GM12872 (cell line): Measurements from ENCODE around the gene DSTN.
A peak's percentile ranks its signal among the peaks of the same experiment; 100 is the strongest.

ENCODE experiments used
- TF ChIP-seq, protein P1 (sequence below): IDR thresholded peaks from 3 replicates; pipeline ENCODE4 v1.5.1; 2011; ENCODE audit warnings: low read depth, mild to moderate bottlenecking, low read length, moderate library complexity; ENCODE audit not compliant: insufficient read depth

DSTN gene

DNA sequence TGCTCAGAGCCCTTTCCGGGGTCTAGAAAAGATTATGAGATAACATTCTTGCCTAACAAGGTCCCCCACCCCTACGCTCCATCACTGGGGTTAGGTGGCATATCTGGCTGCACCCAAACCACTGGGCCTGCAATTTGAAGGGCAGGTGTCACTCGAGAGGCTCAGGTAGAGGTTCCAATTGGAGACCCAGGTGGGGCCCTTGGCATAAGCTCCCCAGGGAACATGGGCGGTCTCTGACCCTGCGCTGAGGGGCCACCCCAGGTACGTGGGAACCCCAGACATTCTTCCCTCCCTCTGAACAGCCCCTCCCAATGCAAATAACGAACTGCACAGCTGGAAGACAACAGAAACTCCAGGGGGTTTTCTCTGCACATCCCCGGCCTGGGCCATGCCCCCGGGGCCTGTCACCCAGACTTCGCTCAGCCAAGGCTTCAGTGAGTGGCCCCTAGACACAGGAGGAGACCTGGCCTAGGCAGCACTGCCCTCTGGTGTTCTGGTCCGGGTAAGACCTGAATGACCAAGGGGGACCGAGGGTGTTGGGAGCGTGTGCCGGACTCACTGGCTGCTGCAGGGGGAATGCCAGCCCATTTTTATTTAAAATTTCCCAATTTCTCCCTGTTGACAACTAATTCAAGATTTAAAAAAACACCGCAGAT lies 47.5 kb downstream of the DSTN start:
- TF ChIP-seq, protein P1, sequence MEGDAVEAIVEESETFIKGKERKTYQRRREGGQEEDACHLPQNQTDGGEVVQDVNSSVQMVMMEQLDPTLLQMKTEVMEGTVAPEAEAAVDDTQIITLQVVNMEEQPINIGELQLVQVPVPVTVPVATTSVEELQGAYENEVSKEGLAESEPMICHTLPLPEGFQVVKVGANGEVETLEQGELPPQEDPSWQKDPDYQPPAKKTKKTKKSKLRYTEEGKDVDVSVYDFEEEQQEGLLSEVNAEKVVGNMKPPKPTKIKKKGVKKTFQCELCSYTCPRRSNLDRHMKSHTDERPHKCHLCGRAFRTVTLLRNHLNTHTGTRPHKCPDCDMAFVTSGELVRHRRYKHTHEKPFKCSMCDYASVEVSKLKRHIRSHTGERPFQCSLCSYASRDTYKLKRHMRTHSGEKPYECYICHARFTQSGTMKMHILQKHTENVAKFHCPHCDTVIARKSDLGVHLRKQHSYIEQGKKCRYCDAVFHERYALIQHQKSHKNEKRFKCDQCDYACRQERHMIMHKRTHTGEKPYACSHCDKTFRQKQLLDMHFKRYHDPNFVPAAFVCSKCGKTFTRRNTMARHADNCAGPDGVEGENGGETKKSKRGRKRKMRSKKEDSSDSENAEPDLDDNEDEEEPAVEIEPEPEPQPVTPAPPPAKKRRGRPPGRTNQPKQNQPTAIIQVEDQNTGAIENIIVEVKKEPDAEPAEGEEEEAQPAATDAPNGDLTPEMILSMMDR = peak; percentile 70

- TF ChIP-seq, protein P1 = no peak
Observed at GRCh38 chr20:17617868-17618672, 48.2 kb downstream of the DSTN start.

DNA sequence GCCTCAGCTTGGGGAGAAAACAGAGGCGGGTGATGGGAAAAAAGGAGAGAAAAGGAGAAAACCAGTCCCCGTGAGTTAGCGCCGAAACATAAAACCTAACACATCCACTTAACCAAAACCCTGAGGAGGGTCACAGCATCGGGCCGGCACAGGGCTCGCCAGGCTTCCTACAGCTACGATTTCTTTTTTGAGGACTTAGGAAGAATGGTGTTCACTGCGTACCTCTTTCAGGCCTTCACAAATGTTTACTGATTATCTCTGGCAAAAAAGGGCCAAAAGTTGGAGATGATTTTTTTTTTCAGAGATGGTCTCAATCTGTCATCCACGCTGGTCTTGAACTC lies 48.8 kb downstream of the DSTN start:
- TF ChIP-seq, protein P1 = no peak

GRCh38 chr20:17619351-17620093 lies 49.6 kb downstream of the DSTN start:
- TF ChIP-seq, protein P1 = no peak

DNA sequence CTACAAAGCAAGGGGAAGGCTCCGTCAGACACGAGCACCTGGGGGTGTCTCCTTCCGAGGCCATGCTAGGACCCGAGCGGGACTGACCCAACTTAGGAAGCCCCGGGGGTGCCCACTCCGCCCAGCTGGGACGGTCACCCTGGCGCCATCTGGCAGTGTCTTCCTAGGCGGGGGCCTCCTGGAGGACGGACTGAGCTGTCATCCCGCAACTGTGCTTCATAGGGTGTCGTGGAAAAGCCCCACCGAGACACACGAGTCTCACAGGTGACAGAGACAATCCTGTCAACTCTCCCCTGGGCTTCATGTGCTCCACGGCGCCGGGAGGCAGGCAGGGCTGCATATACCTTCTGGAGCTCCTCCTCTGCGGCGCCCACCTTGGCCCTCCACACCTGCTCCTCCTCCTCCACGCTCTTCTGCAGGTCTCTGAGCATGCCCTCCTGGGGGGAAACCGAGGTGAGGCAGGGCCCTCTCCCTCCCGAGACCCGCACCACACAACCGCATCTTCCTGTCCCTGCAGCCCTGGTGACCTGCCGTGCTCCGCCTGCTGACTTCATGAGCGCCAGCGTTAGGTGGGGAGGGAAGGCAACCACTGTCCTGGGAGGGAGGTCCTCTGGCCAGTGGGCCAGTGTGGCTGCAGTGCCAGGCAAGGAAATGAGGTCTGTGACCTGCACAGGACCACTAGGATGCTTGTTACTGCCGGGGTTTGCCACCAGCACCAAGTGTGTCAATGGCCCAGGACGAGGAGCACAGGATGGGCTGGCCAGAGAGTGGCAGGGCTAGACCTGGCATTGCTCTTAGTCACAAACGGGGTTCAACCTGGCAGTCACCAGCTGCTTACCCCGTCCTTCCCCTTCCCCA lies 50.7 kb downstream of the DSTN start:
- TF ChIP-seq, protein P1 = no peak

DNA sequence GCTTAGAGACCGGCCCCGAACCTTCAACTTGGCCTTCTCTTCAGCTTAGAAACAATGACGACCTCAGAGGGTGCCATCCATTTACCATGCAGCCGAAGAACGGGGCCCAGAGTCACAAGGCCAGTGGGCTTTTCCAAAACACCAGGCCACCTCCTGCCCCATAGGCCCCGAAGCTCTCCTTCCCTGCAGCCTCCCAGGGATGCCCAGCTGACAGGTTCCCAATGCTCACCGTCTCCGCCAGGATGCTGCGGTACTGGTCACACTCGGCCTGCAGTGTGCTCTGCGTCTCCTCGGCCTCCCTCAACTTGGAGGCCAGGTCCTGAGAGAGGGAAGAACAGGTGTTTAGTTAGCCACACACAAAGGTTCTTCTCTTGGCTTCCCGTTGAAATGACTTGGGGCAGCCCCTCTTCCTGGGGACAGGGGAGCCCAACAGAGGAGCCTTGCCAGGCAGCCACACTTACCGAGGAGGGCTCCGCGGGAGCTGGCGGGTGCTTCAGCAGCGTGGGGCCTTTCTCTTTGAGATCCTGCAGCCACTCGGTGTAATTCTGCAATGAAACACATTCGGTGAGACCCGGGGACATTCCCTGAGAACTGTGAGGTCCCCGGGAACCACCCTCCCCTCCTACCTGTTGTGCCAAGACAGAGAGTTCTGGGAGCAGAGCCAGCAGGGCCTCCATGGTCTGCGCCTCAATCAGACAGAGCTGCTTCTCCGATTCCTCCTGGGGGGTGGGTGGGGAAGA lies 51.5 kb downstream of the DSTN start:
- TF ChIP-seq, protein P1 = no peak
